ENCODE data around the gene TNFRSF14. TPM values are rescaled to one million over a fixed set of nuclear protein-coding genes. Genes with fewer than 3 reads are reported as not detected.
A peak's percentile ranks its signal among the peaks of the same experiment; 100 is the strongest.

Gene TNFRSF14
- total and polyA plus RNA-seq, 2 experiments from 2014 or later, result 0.24 to 0.75 TPM

- no peak for DNase-seq (ENCODE audit: low read depth in 1 of 2, low spot score in 1 of 2)
- no peak overlapping the region for H3K27ac ChIP-seq
- TF ChIP-seq CTCF (IDR thresholded peaks at IDR 0.05; ENCODE audit: low read depth, low read length), result no peak
- H3K9me3 ChIP-seq (ENCODE audit: low read depth), result no peaks in the 10 kb centered on the region
- no peak overlapping the region for H3K4me3 ChIP-seq
- H3K4me1 ChIP-seq (ENCODE audit: low read depth), result peaks cover 35% of the 10 kb centered on the region
- peaks cover 25% of the 10 kb centered on the region for H3K27me3 ChIP-seq
- H3K36me3 ChIP-seq, result no peaks in the 10 kb centered on the region
These were observed 13.8 kb upstream of the TNFRSF14 start for GRCh38 chr1:2542246-2542915.

GRCh38 chr1:2543543-2544092 is 12.6 kb upstream of the TNFRSF14 start:
- peak in 1 of 2 donors; percentile 46 for DNase-seq (ENCODE audit: low read depth in 1 of 2, low spot score in 1 of 2)
- Histone ChIP-seq H3K4me1 (ENCODE audit: low read depth) (peaks cover 35% of the 10 kb centered on the region), H3K4me3 (no peak overlapping the region), H3K9me3 (ENCODE audit: low read depth) (no peaks in the 10 kb centered on the region), H3K36me3 (no peaks in the 10 kb centered on the region), H3K27ac (peak overlapping the region; percentile 91), H3K27me3 (peaks cover 15% of the 10 kb centered on the region)
- no peak for TF ChIP-seq CTCF (IDR thresholded peaks at IDR 0.05; ENCODE audit: low read depth, low read length)

GRCh38 chr1:2544093-2544874 is 11.9 kb upstream of the TNFRSF14 start:
- Histone ChIP-seq H3K4me3 (no peak overlapping the region), H3K27ac (peak overlapping the region; percentile 91), H3K9me3 (ENCODE audit: low read depth) (no peaks in the 10 kb centered on the region), H3K4me1 (ENCODE audit: low read depth) (peaks cover 35% of the 10 kb centered on the region), H3K27me3 (peaks cover 11% of the 10 kb centered on the region), H3K36me3 (no peaks in the 10 kb centered on the region)
- no peak for TF ChIP-seq CTCF (IDR thresholded peaks at IDR 0.05; ENCODE audit: low read depth, low read length)
- DNase-seq (ENCODE audit: low read depth in 1 of 2, low spot score in 1 of 2), result no peak

- no peak for TF ChIP-seq CTCF (IDR thresholded peaks at IDR 0.05; ENCODE audit: low read depth, low read length)
- Histone ChIP-seq H3K4me3 (no peak overlapping the region), H3K36me3 (no peaks in the 10 kb centered on the region), H3K4me1 (ENCODE audit: low read depth) (peaks cover 35% of the 10 kb centered on the region), H3K27ac (peak overlapping the region; percentile 91), H3K9me3 (ENCODE audit: low read depth) (no peaks in the 10 kb centered on the region), H3K27me3 (peaks cover 10% of the 10 kb centered on the region)
- peak in 1 of 2 donors; percentile 52 for DNase-seq (ENCODE audit: low read depth in 1 of 2, low spot score in 1 of 2)
These were observed 11.1 kb upstream of the TNFRSF14 start for GRCh38 chr1:2544875-2545640.

- Histone ChIP-seq H3K36me3 (no peaks in the 10 kb centered on the region), H3K4me1 (ENCODE audit: low read depth) (peaks cover 35% of the 10 kb centered on the region), H3K27ac (peak overlapping the region; percentile 91), H3K4me3 (peak overlapping the region; percentile 13), H3K9me3 (ENCODE audit: low read depth) (no peaks in the 10 kb centered on the region), H3K27me3 (peaks cover 2% of the 10 kb centered on the region)
- no peak for TF ChIP-seq CTCF (IDR thresholded peaks at IDR 0.05; ENCODE audit: low read depth, low read length)
- DNase-seq (ENCODE audit: low read depth in 1 of 2, low spot score in 1 of 2), result peak; percentile 65 to 93
These were observed 10.2 kb upstream of the TNFRSF14 start for GRCh38 chr1:2545754-2546514.
